Esophagus muscularis mucosa (tissue), 4 donors: ENCODE data around the gene PARP3. TPM values are rescaled to one million over a fixed set of nuclear protein-coding genes. Genes with fewer than 3 reads are reported as not detected.

Experiments
- DNase-seq: peaks from one replicate; pipeline ENCODE4 v3.0.0-alpha.2; 2017; ENCODE audit errors: extremely low spot score
- H3K27ac ChIP-seq, 4 donors: fragments of 200-600 bp; sonication (generic); replicated peaks in 1 of 4; 1 replicate in 3 of 4; 2 replicates in 1 of 4; pipeline ENCODE4 v1.5.1; 2016 to 2019; ENCODE audit warnings: mild to moderate bottlenecking in 1 of 4
- H3K27me3 ChIP-seq, 4 donors: fragments of 200-600 bp; sonication (generic); one replicate each; pipeline versions ENCODE4 v1.5.1 to v1.6.0; 2016 to 2019
- H3K36me3 ChIP-seq, 4 donors: fragments of 200-600 bp; sonication (generic); one replicate each; pipeline ENCODE4 v1.5.1; 2016 to 2019
- H3K4me1 ChIP-seq, 4 donors: fragments of 200-600 bp; sonication (generic); one replicate each; pipeline ENCODE4 v1.5.1; 2016 to 2019
- H3K4me3 ChIP-seq, 4 donors: fragments of 200-600 bp; sonication (generic); 1 replicate in 2 of 4; 2 replicates in 2 of 4; pipeline ENCODE4 v1.5.1; 2016 to 2019; ENCODE audit warnings: mild to moderate bottlenecking in 4 of 4, moderate library complexity in 1 of 4
- H3K9me3 ChIP-seq, 4 donors: fragments of 200-600 bp; sonication (generic); 1 replicate in 3 of 4; 2 replicates in 1 of 4; pipeline ENCODE4 v1.5.1; 2016 to 2019
- EP300 ChIP-seq: sonication (generic); formaldehyde crosslinking; IDR thresholded peaks from one replicate; pipeline ENCODE4 v1.6.1; 2017; ENCODE audit warnings: antibody characterized with exemption
- POLR2A ChIP-seq: fragments of 450-650 bp; IDR thresholded peaks from one replicate; pipeline ENCODE4 v1.6.1; 2017; ENCODE audit warnings: antibody characterized with exemption, moderate library complexity, mild to moderate bottlenecking, low read depth
- POLR2AphosphoS5 ChIP-seq, 2 donors: sonication (generic); formaldehyde crosslinking; IDR thresholded peaks; one replicate each; pipeline ENCODE4 v1.6.1; 2017; ENCODE audit warnings: antibody characterized with exemption in 2 of 2
- WGBS: methylation state at CpG from one replicate; pipeline ENCODE4 v1.1.5; 2018; 5-methylcytosine and 5-hydroxymethylcytosine counted together
- intact Hi-C: fragments of 100-400 bp; cut with DNase I; formaldehyde crosslinking; loops from one replicate; pipeline ENCODE4 v1.15.1; 2023
- total RNA-seq, 4 donors: library from RNA; depleted of rRNA; stranded (reverse); fragments of >200 nt; gene quantifications; one replicate each; pipeline versions ENCODE4 v1.1.0 to v1.2.1, GENCODE V29; 2016
- TF ChIP-seq, protein P1 (sequence below), 3 experiments: fragments of 200-600 bp in 2 of 3; fragments of 450-650 bp in 1 of 3; sonication (generic) in 2 of 3; IDR thresholded peaks; one replicate each; pipeline ENCODE4 v1.5.1; 2017 to 2019; ENCODE audit warnings: antibody characterized with exemption in 3 of 3, mild to moderate bottlenecking in 2 of 3, moderate library complexity in 1 of 3

PARP3 gene
- total RNA-seq, 4 donors from 2014 or later = 22.9 to 37.9 (median 30.1) TPM

GRCh38 chr3:51963951-51964451 lies 21.8 kb downstream of the PARP3 start:
- 58% methylated on average over 10 of the region's 12 CpGs for WGBS
- intact Hi-C loops = no loop called here
- TF ChIP-seq, protein P1, sequence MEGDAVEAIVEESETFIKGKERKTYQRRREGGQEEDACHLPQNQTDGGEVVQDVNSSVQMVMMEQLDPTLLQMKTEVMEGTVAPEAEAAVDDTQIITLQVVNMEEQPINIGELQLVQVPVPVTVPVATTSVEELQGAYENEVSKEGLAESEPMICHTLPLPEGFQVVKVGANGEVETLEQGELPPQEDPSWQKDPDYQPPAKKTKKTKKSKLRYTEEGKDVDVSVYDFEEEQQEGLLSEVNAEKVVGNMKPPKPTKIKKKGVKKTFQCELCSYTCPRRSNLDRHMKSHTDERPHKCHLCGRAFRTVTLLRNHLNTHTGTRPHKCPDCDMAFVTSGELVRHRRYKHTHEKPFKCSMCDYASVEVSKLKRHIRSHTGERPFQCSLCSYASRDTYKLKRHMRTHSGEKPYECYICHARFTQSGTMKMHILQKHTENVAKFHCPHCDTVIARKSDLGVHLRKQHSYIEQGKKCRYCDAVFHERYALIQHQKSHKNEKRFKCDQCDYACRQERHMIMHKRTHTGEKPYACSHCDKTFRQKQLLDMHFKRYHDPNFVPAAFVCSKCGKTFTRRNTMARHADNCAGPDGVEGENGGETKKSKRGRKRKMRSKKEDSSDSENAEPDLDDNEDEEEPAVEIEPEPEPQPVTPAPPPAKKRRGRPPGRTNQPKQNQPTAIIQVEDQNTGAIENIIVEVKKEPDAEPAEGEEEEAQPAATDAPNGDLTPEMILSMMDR (IDR thresholded peaks at IDR 0.05) = no peak
- no peak for TF ChIP-seq EP300
- TF ChIP-seq POLR2A = no peak
- no peak for TF ChIP-seq POLR2AphosphoS5 (IDR thresholded peaks at IDR 0.05)

GRCh38 chr3:51964521-51964920 lies 22.4 kb downstream of the PARP3 start:
- intact Hi-C loops = no loop called here
- H3K27me3 ChIP-seq = no peaks in the 10 kb centered on the region
- TF ChIP-seq POLR2AphosphoS5 (IDR thresholded peaks at IDR 0.05) (no peak), POLR2A (no peak), EP300 (no peak)
- TF ChIP-seq, protein P1 (IDR thresholded peaks at IDR 0.05) = no peak
- H3K27ac ChIP-seq = peak overlapping the region in 1 of 4 donors; percentile 55
- peaks cover 46 to 71% (median 61%) of the 10 kb centered on the region in 4 donors for H3K4me1 ChIP-seq
- no peak for DNase-seq
- H3K4me3 ChIP-seq = no peak overlapping the region
- no peaks in the 10 kb centered on the region for H3K9me3 ChIP-seq
- peaks cover 5 to 23% (median 18%) of the 10 kb centered on the region in 4 donors for H3K36me3 ChIP-seq
- WGBS = 70% methylated on average over 4 of the region's 4 CpGs

More at GRCh38 chr3:51963951-51964451, 21.8 kb downstream of the PARP3 start:
- H3K27me3 ChIP-seq = no peaks in the 10 kb centered on the region
- peaks cover 46 to 66% (median 61%) of the 10 kb centered on the region in 4 donors for H3K4me1 ChIP-seq
- H3K27ac ChIP-seq = peak overlapping the region in 3 of 4 donors; percentile 28 to 55 (median 28)
- H3K36me3 ChIP-seq = peaks cover 6 to 28% (median 23%) of the 10 kb centered on the region in 4 donors
- no peak overlapping the region for H3K4me3 ChIP-seq
- no peak for DNase-seq
- H3K9me3 ChIP-seq = no peaks in the 10 kb centered on the region

- TF ChIP-seq, protein P1 (IDR thresholded peaks at IDR 0.05) = no peak
- no peak for TF ChIP-seq POLR2A
- no peak for TF ChIP-seq POLR2AphosphoS5 (IDR thresholded peaks at IDR 0.05)
- TF ChIP-seq EP300 = no peak
- Histone ChIP-seq H3K4me3 (peak overlapping the region; percentile 77 to 98 (median 95)), H3K27ac (peak overlapping the region; percentile 92 to 97 (median 97)), H3K27me3 (no peaks in the 10 kb centered on the region), H3K36me3 (peaks cover 0 to 11% (median 6%) of the 10 kb centered on the region in 4 donors), H3K4me1 (peaks cover 46 to 72% (median 61%) of the 10 kb centered on the region in 4 donors), H3K9me3 (no peaks in the 10 kb centered on the region)
- 77% methylated on average over 2 of the region's 2 CpGs for WGBS
- DNase-seq = no peak
- intact Hi-C loops = no loop called here
Observed at GRCh38 chr3:51966016-51966415, 23.9 kb downstream of the PARP3 start.

DNA sequence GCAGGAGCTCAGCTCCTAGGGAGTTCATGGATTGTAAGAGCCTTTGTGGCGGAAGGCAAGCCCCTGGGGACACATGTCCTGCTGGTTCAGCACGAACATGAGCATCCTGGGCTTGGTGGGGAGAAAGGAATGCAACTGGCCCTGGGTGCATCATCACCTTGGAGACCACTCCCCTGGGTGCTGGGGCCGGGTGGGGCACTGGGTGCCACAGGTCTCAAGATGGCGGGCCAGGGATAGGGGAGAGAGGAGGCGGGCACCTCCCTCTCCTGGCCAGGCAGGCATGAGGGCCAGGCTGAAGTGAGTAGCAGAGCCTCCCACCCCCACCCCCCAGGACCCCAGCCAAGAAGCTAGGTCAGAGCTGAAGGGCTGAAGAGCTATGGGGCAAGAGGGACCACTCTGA lies 24.3 kb downstream of the PARP3 start:
- Histone ChIP-seq H3K4me3 (peak overlapping the region; percentile 77 to 98 (median 95)), H3K36me3 (peaks cover 0 to 8% (median 6%) of the 10 kb centered on the region in 4 donors), H3K4me1 (peaks cover 46 to 72% (median 61%) of the 10 kb centered on the region in 4 donors), H3K9me3 (no peaks in the 10 kb centered on the region), H3K27me3 (no peaks in the 10 kb centered on the region), H3K27ac (peak overlapping the region; percentile 92 to 97 (median 97))
- TF ChIP-seq, protein P1 (IDR thresholded peaks at IDR 0.05) = no peak
- TF ChIP-seq EP300 (no peak), POLR2A (no peak)
- intact Hi-C loops = no loop called here
- WGBS = 70% methylated on average over 2 of the region's 5 CpGs
- DNase-seq = no peak

DNA sequence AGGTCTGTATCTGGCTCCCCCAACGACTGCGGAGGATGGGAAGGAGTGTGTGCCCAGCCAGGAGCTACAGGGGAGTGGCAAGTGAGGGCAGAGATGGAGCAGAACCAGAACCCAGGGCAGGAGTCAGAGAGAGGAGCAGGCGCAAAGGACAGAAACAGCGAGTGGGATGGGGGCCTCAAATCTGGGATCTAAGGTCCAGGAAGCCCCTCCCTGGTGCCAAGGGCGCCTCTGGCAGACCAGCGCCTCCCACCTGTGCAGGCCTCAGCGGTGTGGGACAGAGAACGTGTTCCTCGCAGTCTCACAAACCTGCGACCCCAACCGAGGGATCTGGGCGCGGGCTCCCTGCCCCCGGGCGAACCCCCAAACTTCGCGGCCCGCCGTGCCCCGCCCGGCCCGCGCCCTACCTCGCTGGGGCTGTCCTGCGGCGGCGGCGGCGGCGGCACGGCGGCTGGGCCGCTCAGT lies 24.8 kb downstream of the PARP3 start:
- H3K9me3 ChIP-seq = no peaks in the 10 kb centered on the region
- H3K4me3 ChIP-seq = peak overlapping the region; percentile 77 to 98 (median 95)
- TF ChIP-seq EP300 = no peak
- TF ChIP-seq POLR2A = no peak
- TF ChIP-seq POLR2AphosphoS5 (IDR thresholded peaks at IDR 0.05) = no peak
- TF ChIP-seq, protein P1 (IDR thresholded peaks at IDR 0.05) = no peak
- DNase-seq = no peak
- no peaks in the 10 kb centered on the region for H3K27me3 ChIP-seq
- 9% methylated on average over 14 of the region's 33 CpGs for WGBS
- H3K27ac ChIP-seq = peak overlapping the region; percentile 92 to 97 (median 97)
- H3K36me3 ChIP-seq = peaks cover 0 to 8% (median 6%) of the 10 kb centered on the region in 4 donors
- intact Hi-C loops = no loop called here
- H3K4me1 ChIP-seq = peaks cover 46 to 69% (median 61%) of the 10 kb centered on the region in 4 donors
